Glutamatergic neuron (in vitro differentiated cells): ENCODE measurements around the gene OGFR. TPM values are rescaled to one million over a fixed set of nuclear protein-coding genes. Genes with fewer than 3 reads are reported as not detected.
A peak's percentile ranks its signal among the peaks of the same experiment; 100 is the strongest.

Experiments used
- DNase-seq: peaks from one replicate; pipeline ENCODE4 v3.0.0; 2022
- H3K27ac Mint-ChIP-seq: one replicate; pipeline ENCODE4 v1.8.0; 2020; ENCODE audit warnings: mild to moderate bottlenecking, mixed read lengths, inconsistent platforms; ENCODE audit not compliant: unreplicated experiment
- H3K27me3 Mint-ChIP-seq: one replicate; pipeline ENCODE4 v1.8.0; 2020; ENCODE audit warnings: mild to moderate bottlenecking, moderate library complexity, mixed read lengths, inconsistent platforms; ENCODE audit not compliant: unreplicated experiment
- H3K36me3 Mint-ChIP-seq: one replicate; pipeline ENCODE4 v1.8.0; 2020; ENCODE audit warnings: mild to moderate bottlenecking, mixed read lengths, inconsistent platforms; ENCODE audit not compliant: unreplicated experiment
- H3K4me1 Mint-ChIP-seq: one replicate; pipeline ENCODE4 v1.8.0; 2020; ENCODE audit warnings: mild to moderate bottlenecking, low read depth, mixed read lengths, inconsistent platforms; ENCODE audit not compliant: unreplicated experiment
- H3K4me3 Mint-ChIP-seq: one replicate; pipeline ENCODE4 v1.8.0; 2020; ENCODE audit warnings: mild to moderate bottlenecking, mixed read lengths, inconsistent platforms; ENCODE audit not compliant: unreplicated experiment
- H3K9me3 Mint-ChIP-seq: one replicate; pipeline ENCODE4 v1.8.0; 2020; ENCODE audit warnings: mild to moderate bottlenecking, moderate library complexity, mixed read lengths, inconsistent platforms; ENCODE audit not compliant: unreplicated experiment
- CTCF ChIP-seq: fragments of 200-600 bp; sonication (generic); IDR thresholded peaks from one replicate; pipeline ENCODE4 v1.5.0; 2021; ENCODE audit not compliant: partially characterized antibody, unreplicated experiment
- total RNA-seq: library from RNA; stranded (reverse); fragmentation: NEBNext Ultra II Directional; extraction: Animal tissue kit (Norgen Biotek cat#: 25700); gene quantifications from one replicate; pipeline ENCODE4 v1.2.1, GENCODE V29; 2021; ENCODE audit not compliant: unreplicated experiment

Gene OGFR
- total RNA-seq, 1 donor from 2014 or later: 70.5 TPM

DNA sequence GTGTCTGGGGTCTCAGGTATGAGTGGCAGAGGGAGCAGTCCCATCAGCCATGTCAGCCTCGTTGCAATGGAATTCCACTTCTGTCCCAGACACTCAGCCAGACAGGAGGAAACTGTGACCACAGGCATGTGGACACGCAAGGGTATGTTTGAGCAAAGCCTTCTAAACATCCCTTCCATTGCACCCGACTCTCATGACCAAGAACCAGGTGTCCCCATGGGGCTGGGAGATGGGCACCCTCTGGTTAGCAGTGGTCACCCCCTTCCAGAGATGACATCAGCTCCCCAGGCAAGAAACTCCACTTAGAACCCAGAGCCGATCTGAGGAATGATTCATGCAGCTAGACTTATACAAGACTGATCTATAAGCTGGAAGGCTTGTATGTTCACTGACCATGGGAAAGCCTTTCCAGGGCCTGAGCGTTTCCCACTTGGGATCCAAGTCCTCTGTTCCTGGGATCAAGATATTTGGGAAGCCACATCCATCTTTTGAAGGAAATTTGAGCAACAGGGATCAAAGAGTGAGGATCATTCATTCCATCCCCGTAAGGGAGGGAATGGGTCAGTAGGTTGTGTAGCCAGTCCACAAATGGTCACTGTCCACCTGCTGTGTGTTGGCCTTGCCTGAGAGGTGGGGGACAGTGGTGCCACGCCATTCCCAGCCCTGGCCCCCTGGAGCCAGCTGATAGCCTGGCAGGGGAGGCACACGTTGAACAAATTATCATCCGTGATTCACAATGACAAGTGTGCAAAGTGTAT, 12.3 kb upstream of the OGFR start:
- peaks cover 5% of the 10 kb centered on the region for H3K36me3 Mint-ChIP-seq
- no peak overlapping the region for H3K4me3 Mint-ChIP-seq
- no peak for DNase-seq
- H3K9me3 Mint-ChIP-seq: peaks cover 4% of the 10 kb centered on the region
- no peak for TF ChIP-seq CTCF
- peaks cover 15% of the 10 kb centered on the region for H3K4me1 Mint-ChIP-seq
- H3K27me3 Mint-ChIP-seq: peaks cover 4% of the 10 kb centered on the region
- no peak overlapping the region for H3K27ac Mint-ChIP-seq

DNA sequence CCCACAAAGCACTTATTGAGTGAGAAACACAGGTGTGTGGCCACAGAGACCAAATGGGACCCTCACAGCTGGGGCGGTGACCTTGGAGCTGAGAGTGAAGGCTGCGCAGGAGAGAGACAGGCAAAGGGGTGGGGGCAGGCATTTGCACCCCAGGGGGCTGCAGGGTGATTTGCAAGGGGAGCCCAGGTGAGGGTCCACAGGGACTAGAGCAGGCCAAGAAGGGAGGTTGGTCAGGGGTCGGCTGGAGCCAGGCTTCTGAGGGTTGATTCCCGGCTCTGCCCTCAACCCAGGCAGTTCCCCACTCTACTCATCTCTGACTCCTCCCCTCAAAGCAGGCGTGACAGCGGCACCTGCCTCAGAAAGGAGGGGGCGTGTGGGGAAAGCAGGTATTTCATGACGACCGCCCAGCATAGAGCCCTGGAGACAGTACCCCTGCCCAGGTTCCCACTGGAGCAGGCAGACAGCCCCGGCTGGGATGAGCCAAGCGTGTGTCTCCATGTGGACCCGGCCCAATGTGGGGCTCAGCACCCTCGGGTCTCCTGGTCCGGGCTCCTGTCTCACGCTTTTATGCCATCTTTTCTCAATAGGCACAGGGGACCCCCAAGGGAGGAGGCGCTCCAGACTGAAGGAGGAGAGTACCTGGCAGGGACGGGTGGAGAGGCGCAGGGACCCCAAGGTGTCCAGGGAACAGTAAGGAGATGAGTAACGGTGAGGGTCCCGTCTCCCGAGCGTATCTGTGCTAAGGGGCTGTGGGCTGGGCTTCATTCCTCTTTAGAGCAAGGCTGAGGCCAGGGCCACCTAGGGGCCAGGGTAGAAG, 11.5 kb upstream of the OGFR start:
- H3K9me3 Mint-ChIP-seq: peaks cover 6% of the 10 kb centered on the region
- H3K4me1 Mint-ChIP-seq: peaks cover 10% of the 10 kb centered on the region
- DNase-seq: no peak
- TF ChIP-seq CTCF: no peak
- H3K36me3 Mint-ChIP-seq: peaks cover under 1% of the 10 kb centered on the region
- H3K27ac Mint-ChIP-seq: no peak overlapping the region
- no peak overlapping the region for H3K4me3 Mint-ChIP-seq
- H3K27me3 Mint-ChIP-seq: peaks cover 7% of the 10 kb centered on the region

GRCh38 chr20:62793757-62794006, 11.0 kb upstream of the OGFR start:
- peaks cover 6% of the 10 kb centered on the region for H3K4me1 Mint-ChIP-seq
- no peak for TF ChIP-seq CTCF
- H3K9me3 Mint-ChIP-seq: peaks cover 6% of the 10 kb centered on the region
- no peak overlapping the region for H3K4me3 Mint-ChIP-seq
- H3K27me3 Mint-ChIP-seq: peaks cover 10% of the 10 kb centered on the region
- H3K36me3 Mint-ChIP-seq: peaks cover 6% of the 10 kb centered on the region
- no peak overlapping the region for H3K27ac Mint-ChIP-seq
- DNase-seq: no peak

GRCh38 chr20:62794007-62794724, 10.5 kb upstream of the OGFR start:
- TF ChIP-seq CTCF: no peak
- Mint-ChIP-seq H3K4me3 (peak overlapping the region; percentile 79), H3K27me3 (peaks cover 10% of the 10 kb centered on the region), H3K9me3 (peaks cover 6% of the 10 kb centered on the region), H3K27ac (no peak overlapping the region), H3K4me1 (peaks cover 6% of the 10 kb centered on the region), H3K36me3 (peaks cover 7% of the 10 kb centered on the region)
- peak; percentile 96 for DNase-seq
